Calu3 (cell line): Measurements from ENCODE around the gene DLAT. TPM values are rescaled to one million over a fixed set of nuclear protein-coding genes. Genes with fewer than 3 reads are reported as not detected.
"Not testable (repeated sequence)": the region's sequence is repeated elsewhere in the genome, so short reads cannot be mapped to it uniquely, and the experiment has no call there.

Source experiments
- BruUV-seq: library from RNA; stranded (reverse); fragments of 400-500 nt; replicated peaks from 2 replicates; lab custom pipeline; 2021; lab: Mats Ljungman, UMichigan
- CTCF ChIA-PET: fragments of 300-600 bp; sonication (Branson Sonifier 250); formaldehyde crosslinking; loops from one replicate; lab custom pipeline; 2022; ENCODE audit warnings: antibody characterized with exemption; lab: Charles Lee
- DNase-seq: peaks from one replicate; pipeline ENCODE4 v3.0.0; 2022
- H3K27ac Mint-ChIP-seq: one replicate; pipeline ENCODE4 v1.8.0; 2022; ENCODE audit warnings: mixed read lengths; ENCODE audit not compliant: unreplicated experiment
- H3K27me3 Mint-ChIP-seq: one replicate; pipeline ENCODE4 v1.8.0; 2022; ENCODE audit warnings: mixed read lengths; ENCODE audit not compliant: unreplicated experiment
- H3K36me3 Mint-ChIP-seq: one replicate; pipeline ENCODE4 v1.8.0; 2022; ENCODE audit warnings: mild to moderate bottlenecking, moderate library complexity, mixed read lengths; ENCODE audit not compliant: insufficient read depth, unreplicated experiment
- H3K4me1 Mint-ChIP-seq: one replicate; pipeline ENCODE4 v1.8.0; 2022; ENCODE audit warnings: mild to moderate bottlenecking, low read depth, mixed read lengths; ENCODE audit not compliant: unreplicated experiment
- H3K4me3 Mint-ChIP-seq: one replicate; pipeline ENCODE4 v1.8.0; 2022; ENCODE audit warnings: mild to moderate bottlenecking, low read depth, moderate library complexity, mixed read lengths; ENCODE audit not compliant: unreplicated experiment
- H3K9me3 Mint-ChIP-seq: one replicate; pipeline ENCODE4 v1.8.0; 2022; ENCODE audit warnings: low read depth, mixed read lengths; ENCODE audit not compliant: unreplicated experiment
- CTCF ChIP-seq: fragments of 200-600 bp; IDR thresholded peaks from one replicate; pipeline ENCODE4 v1.8.0; 2022; ENCODE audit warnings: antibody characterized with exemption; ENCODE audit not compliant: unreplicated experiment
- intact Hi-C: fragments of 100-400 bp; cut with micrococcal nuclease; formaldehyde crosslinking; loops from one replicate; pipeline ENCODE4 v1.10.0; 2022; ENCODE audit not compliant: unreplicated experiment
- total RNA-seq: library from RNA; stranded (reverse); gene quantifications from 2 replicates; pipeline ENCODE4 v1.2.3, GENCODE V29; 2022

DLAT gene
- total RNA-seq, 1 experiment from 2014 or later, result 27.4 TPM

DNA sequence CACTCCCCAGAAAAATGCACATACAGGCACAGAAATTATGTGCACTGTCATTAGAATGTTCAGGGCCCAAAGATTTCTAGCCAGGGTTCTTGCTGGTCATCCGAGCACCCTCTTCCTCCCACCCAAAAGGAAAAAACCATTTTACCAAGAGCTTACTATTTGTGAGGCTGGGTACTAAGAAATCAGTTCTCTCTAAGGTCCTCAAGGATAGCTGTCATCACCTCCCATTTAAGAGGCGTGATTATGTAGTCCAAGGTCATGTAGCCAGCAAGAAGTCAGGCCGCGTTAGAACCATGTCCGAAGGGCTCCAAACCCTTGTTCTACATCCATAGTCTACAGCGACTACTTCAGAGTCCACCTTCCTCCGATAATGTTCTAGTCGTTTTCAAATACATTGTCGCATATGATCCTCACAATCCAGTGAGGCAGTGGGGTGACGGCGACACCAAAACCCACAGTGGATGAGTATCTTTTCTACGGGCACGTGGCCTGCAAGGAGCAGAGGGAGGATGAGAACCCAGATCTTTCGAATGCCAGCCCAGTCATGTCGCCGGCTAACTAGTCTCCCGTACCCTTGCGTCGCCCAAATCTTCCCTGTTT is 60.7 kb downstream of the DLAT start:
- H3K4me1 Mint-ChIP-seq, result peaks cover 24% of the 10 kb centered on the region
- H3K36me3 Mint-ChIP-seq, result peaks cover 52% of the 10 kb centered on the region
- peak overlapping the region; percentile 99 for H3K27ac Mint-ChIP-seq
- no peak for TF ChIP-seq CTCF
- DNase-seq, result peak; percentile 0
- H3K9me3 Mint-ChIP-seq, result no peaks in the 10 kb centered on the region
- CTCF ChIA-PET, result no interaction called here
- BruUV-seq, result TSS peak; percentile 76
- H3K27me3 Mint-ChIP-seq, result no peaks in the 10 kb centered on the region
- peak overlapping the region; percentile 97 for H3K4me3 Mint-ChIP-seq
- intact Hi-C loops, result no loop called here

DNA sequence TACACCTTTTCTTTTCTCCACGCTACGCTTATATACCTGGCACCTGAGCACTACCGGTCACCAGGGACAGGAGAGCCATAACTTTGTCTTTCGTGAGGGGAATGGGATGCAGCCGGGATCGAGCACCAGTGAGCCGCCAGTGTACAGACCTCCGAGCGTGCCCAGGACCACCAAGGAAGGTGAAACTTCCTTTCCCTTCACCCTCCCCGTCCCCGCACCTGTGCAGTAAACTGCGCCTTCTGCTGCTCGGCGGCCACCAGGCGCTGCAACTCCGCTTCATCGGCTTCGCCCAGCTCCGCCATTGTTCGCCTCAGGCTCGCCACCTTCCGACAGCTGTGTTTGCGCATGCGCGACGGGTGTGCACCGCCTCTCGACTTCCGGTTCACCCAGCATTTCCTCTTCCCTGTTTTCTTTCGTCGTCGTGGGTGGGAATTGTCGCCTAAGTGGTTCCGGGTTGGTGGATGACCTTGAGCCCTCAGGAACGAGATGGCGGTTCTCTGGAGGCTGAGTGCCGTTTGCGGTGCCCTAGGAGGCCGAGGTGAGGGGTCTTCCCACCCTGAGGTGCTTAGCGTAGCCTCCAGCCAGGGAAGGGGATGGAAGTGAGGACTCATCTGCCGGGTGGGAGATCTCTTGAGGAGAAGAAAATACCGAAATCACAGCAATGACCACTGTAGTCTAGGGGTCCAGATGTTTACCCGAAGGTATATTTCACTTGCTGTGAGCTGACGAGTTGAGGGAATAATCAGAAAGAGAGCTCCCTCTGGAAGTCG is 61.4 kb downstream of the DLAT start, which contains the start of the genes SDHD and TIMM8B:
SDHD (plus strand) TSS at position 452 of the 770 bp plus-strand sequence; CDS start at position 487, 35 bp downstream.
TIMM8B (minus strand) TSS at position 335 of the 770 bp plus-strand sequence; CDS start at position 302, 33 bp downstream.
- no peak for TF ChIP-seq CTCF
- peaks cover 57% of the 10 kb centered on the region for H3K36me3 Mint-ChIP-seq
- no peaks in the 10 kb centered on the region for H3K9me3 Mint-ChIP-seq
- CTCF ChIA-PET, result no interaction called here
- H3K4me3 Mint-ChIP-seq, result peak within 1 kb of the TSS; percentile 97
- H3K4me1 Mint-ChIP-seq, result peaks cover 24% of the 10 kb centered on the region
- H3K27me3 Mint-ChIP-seq, result no peaks in the 10 kb centered on the region
- no TSS peak for BruUV-seq
- intact Hi-C loops, result no loop called here
- H3K27ac Mint-ChIP-seq, result peak within 1 kb of the TSS; percentile 99
- DNase-seq, result peak; percentile 91

DNA sequence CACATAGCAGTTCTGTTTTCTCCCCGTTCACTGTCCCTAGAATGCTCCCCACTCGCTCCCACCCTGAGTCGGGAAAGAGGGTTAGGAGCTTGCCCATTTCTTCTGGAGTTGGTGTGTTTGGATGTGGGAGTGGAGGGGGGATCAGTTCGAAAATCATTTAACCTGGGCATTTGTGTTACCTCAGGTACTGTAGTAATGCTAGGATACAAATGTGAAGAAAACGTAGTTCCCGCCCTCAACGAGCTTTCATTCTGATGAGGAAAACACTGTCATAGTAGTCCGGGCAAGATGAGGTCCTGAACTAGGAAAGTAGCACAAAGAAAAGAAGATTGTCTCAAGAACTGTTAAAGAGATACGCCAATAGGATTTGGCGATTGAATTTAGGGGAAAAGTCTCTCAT is 62.0 kb downstream of the DLAT start:
- Mint-ChIP-seq H3K4me1 (peaks cover 24% of the 10 kb centered on the region), H3K27me3 (no peaks in the 10 kb centered on the region), H3K27ac (peak overlapping the region; percentile 99), H3K4me3 (peak overlapping the region; percentile 97), H3K36me3 (peaks cover 62% of the 10 kb centered on the region), H3K9me3 (no peaks in the 10 kb centered on the region)
- DNase-seq, result no peak
- BruUV-seq, result TSS peak; percentile 31
- intact Hi-C loops, result no loop called here
- CTCF ChIA-PET, result no interaction called here
- TF ChIP-seq CTCF, result no peak

- H3K27me3 Mint-ChIP-seq, intact Hi-C loops, H3K9me3 Mint-ChIP-seq, H3K27ac Mint-ChIP-seq, H3K4me3 Mint-ChIP-seq, H3K4me1 Mint-ChIP-seq, DNase-seq, BruUV-seq: not testable (repeated sequence)
- CTCF ChIA-PET, result interaction anchor here (0.7 kb wide), 1 partner anchor 593 kb away, joined by 4 read pairs; no protein-coding TSS in a partner anchor
- H3K36me3 Mint-ChIP-seq, result peaks cover 24% of the 10 kb centered on the region
Observed at GRCh38 chr11:112095302-112095701, 70.1 kb downstream of the DLAT start.
